Stimulated activated CD4-positive, alpha-beta T cell treated with anti-CD3 and anti-CD28 coated beads, Interleukin-4, amount 100 ng/mL, for 24 hours (primary cell): ENCODE data around the gene TSPAN2.

Source experiments
- DNase-seq: peaks from one replicate; pipeline ENCODE4 v3.0.0-alpha.2; 2020

TSPAN2 gene

GRCh38 chr1:115073298-115074087 lies 15.8 kb downstream of the TSPAN2 start:
- no peak for DNase-seq

- DNase-seq = no peak
Observed at GRCh38 chr1:115071012-115071664, 18.2 kb downstream of the TSPAN2 start.

GRCh38 chr1:115069659-115070308 lies 19.5 kb downstream of the TSPAN2 start:
- DNase-seq = no peak

- DNase-seq = no peak
Observed at GRCh38 chr1:115068826-115069585, 20.3 kb downstream of the TSPAN2 start.

GRCh38 chr1:115067161-115067859 lies 22.0 kb downstream of the TSPAN2 start:
- no peak for DNase-seq

- DNase-seq = no peak
Observed at GRCh38 chr1:115065021-115065420, 24.3 kb downstream of the TSPAN2 start.

- no peak for DNase-seq
Observed at GRCh38 chr1:115064461-115064860, 24.8 kb downstream of the TSPAN2 start.

GRCh38 chr1:115063228-115063901 lies 25.9 kb downstream of the TSPAN2 start:
- peak; percentile 37 for DNase-seq

GRCh38 chr1:115062542-115063004 lies 26.7 kb downstream of the TSPAN2 start:
- peak; percentile 86 for DNase-seq

- DNase-seq = no peak
Observed at GRCh38 chr1:115060501-115060900, 28.8 kb downstream of the TSPAN2 start.

- DNase-seq = no peak
Observed at GRCh38 chr1:115059316-115059715, 30.0 kb downstream of the TSPAN2 start.

GRCh38 chr1:115057661-115058254 lies 31.5 kb downstream of the TSPAN2 start:
- DNase-seq = no peak

- no peak for DNase-seq
Observed at GRCh38 chr1:115056395-115056798, 32.9 kb downstream of the TSPAN2 start.

- peak; percentile 62 for DNase-seq
Observed at GRCh38 chr1:115052454-115053083, 36.7 kb downstream of the TSPAN2 start.

- DNase-seq = no peak
Observed at GRCh38 chr1:115051850-115052249, 37.5 kb downstream of the TSPAN2 start.

- DNase-seq = no peak
Observed at GRCh38 chr1:115046751-115047150, 42.6 kb downstream of the TSPAN2 start.

- no peak for DNase-seq
Observed at GRCh38 chr1:115041654-115042053, 47.6 kb downstream of the TSPAN2 start.

- no peak for DNase-seq
Observed at GRCh38 chr1:115040501-115040900, 48.8 kb downstream of the TSPAN2 start.

GRCh38 chr1:115036814-115037507 lies 52.3 kb downstream of the TSPAN2 start:
- DNase-seq = no peak

GRCh38 chr1:115035652-115036051 lies 53.7 kb downstream of the TSPAN2 start:
- DNase-seq = no peak
